Measurements from ENCODE around the gene SLC4A4.

Gene SLC4A4

GRCh38 chr4:71338846-71339593 lies at the start of gene SLC4A4:
TSS of gene SLC4A4 (plus strand) at chr4:71339020.
- no peak for DNase-seq (ENCODE audit: low read depth in 2 of 2)

GRCh38 chr4:71290074-71290473 lies 48.7 kb upstream of the SLC4A4 start:
- DNase-seq (ENCODE audit: low read depth in 2 of 2) = no peak

DNA sequence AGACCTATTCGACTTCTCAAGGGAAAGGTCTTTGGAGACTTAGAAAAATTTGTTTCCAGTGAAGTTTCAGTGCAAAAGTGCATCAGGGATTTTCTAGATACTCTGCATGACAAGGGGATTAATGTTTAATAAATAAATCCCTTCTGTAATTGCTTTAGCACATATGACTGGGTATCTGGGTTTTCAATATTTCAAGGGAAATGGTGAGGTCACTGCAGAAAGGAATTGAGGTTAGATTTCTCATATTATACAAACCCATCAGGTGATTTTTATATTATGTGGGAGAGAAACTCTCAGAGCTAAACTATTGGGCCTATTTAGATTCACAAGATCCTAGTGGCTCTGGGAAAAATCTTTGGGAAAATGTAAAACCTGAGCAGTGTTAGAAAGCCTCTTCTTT lies 48.3 kb upstream of the SLC4A4 start:
- no peak for DNase-seq (ENCODE audit: low read depth in 2 of 2)

GRCh38 chr4:71292228-71292627 lies 46.6 kb upstream of the SLC4A4 start:
- no peak for DNase-seq (ENCODE audit: low read depth in 2 of 2)

- DNase-seq (ENCODE audit: low read depth in 2 of 2) = no peak
Observed at GRCh38 chr4:71293705-71294104, 45.1 kb upstream of the SLC4A4 start.

DNA sequence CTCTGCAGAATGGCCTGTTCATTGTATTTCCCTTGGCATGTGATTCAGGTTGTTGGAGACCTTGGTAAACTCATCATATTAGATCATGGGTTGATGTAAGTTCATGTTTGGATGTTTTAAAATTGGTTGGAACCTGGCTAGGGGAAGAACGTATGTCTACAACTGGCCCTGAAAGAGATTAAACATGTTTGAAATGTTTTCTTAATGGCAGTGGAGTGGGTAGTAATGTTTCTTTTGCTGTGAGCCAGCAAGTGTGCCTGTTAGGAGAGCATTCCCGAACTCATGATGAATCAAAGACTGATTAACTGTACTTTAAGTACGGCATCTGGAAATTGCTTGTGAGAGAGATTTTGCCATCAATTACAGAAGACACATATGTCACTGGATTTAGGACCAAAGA lies 44.5 kb upstream of the SLC4A4 start:
- DNase-seq (ENCODE audit: low read depth in 2 of 2) = no peak

- no peak for DNase-seq (ENCODE audit: low read depth in 2 of 2)
Observed at GRCh38 chr4:71296945-71297344, 41.9 kb upstream of the SLC4A4 start.

DNA sequence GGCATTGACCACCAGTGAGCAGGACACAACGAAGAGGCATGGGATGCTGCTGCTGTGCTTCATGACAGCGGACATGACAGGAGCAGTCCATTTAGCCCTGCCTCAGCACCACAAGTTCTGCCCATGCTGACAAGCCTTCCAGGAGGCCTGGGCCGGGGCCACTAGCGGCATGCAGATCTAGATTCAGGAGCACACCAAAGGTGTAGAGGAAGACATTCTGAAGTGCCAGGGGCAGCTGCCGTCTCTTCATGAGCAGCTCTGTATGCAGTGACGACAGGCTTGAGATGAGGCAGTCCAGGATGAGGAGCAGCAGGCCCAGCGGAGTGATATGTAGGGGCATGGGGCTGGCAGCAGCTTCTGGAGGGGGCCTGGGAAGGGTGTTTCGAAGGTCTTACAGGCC lies 38.5 kb upstream of the SLC4A4 start:
- no peak for DNase-seq (ENCODE audit: low read depth in 2 of 2)

DNA sequence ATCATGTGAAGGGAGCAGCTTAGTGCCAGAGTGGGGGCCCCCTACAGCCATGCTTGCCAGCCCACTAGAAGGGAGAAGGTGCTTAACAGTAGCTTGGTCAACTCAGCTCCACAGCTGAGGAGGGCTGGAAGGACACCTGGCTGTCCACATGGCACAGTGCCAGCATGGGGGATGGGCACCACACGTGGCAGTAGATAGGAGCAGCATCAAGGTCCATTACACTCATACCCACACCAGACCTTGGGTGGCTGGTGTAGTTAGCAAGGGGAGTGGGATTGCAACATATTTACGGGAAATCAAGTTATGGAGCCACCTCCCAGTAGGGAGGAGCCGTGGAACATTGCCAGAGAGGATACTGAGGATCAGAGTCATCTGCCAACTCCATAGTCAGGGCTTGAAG lies 37.9 kb upstream of the SLC4A4 start:
- DNase-seq (ENCODE audit: low read depth in 2 of 2) = no peak

DNA sequence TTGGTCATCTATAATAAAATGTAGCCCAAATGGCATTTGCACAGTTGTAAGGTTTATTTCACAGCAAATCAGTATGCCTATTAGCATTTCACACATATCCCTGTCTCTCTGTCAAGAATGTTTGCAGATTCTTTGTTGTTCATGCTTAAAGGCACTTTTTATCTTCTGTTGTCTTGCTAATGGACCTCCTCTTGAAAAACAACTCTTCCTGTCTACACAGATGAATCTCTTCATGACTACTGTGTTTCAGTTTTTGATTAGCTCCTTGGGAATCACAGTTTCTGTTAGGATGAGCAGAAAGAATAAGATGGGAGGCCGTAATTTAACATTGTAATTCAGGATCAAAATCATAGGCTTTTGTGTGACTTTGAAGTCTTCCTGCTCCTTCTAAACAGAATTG lies 35.5 kb upstream of the SLC4A4 start:
- DNase-seq (ENCODE audit: low read depth in 2 of 2) = no peak

DNA sequence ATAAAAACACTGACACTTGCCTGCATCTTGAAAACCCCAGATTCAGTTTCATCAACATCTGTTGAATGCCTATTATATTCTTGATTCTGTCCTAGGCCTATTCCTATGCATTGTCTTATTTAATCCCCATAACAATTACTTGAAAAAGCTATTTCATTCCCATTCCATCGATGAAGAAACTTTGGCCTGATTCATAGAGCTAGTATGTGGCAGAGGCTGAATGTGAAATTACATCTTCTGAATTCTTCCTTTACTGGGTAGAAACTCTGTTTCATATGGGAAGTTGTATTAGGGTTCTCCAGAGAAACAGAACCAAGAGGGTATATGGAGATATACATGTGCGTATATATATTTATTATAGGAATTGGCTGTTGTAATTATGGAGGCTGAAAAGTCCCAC lies 35.0 kb upstream of the SLC4A4 start:
- no peak for DNase-seq (ENCODE audit: low read depth in 2 of 2)

- no peak for DNase-seq (ENCODE audit: low read depth in 2 of 2)
Observed at GRCh38 chr4:71304289-71304850, 34.5 kb upstream of the SLC4A4 start.

GRCh38 chr4:71307729-71308128 lies 31.1 kb upstream of the SLC4A4 start:
- DNase-seq (ENCODE audit: low read depth in 2 of 2) = no peak

DNA sequence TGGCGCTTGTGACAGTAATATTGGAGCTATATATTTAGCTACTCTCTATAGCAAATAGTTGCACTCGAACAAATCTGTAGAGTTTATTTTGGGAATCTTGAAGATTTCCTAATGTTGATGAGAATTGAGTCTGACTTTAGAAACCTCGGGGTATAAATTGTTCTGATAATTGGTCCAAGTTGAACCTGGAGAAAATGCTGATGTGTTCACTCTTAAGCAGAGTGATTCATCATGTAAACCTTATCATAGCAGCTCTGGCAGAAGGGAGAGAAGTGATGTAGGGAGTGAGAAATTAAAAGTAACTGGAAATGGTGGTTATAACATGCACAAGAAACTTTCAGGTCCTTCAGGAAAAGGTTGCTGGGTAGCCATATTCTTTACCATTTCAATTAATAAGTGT lies 16.4 kb upstream of the SLC4A4 start:
- no peak for DNase-seq (ENCODE audit: low read depth in 2 of 2)

DNA sequence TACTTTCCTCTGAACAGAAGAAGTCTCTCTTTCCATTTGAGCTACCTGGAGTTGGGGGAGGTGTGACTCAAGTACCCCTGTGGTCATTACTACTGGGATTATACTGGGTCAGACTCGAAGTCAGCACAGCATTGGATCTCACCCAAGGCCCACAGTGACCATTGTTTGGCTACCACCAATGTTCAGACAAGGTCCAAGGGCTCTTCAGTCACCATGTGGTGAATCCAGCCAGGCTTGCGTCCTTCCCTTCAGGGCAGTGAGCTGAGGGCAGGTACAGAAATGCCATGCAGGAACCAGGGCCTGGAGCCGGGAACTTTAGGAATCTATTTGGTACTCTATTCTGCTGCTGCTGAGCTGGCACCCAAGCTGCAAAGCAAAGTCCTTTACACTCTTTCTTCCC lies 5.5 kb upstream of the SLC4A4 start:
- no peak for DNase-seq (ENCODE audit: low read depth in 2 of 2)

- no peak for DNase-seq (ENCODE audit: low read depth in 2 of 2)
Observed at GRCh38 chr4:71333960-71334359, 4.9 kb upstream of the SLC4A4 start.

- no peak for DNase-seq (ENCODE audit: low read depth in 2 of 2)
Observed at GRCh38 chr4:71334465-71334882, 4.3 kb upstream of the SLC4A4 start.

DNA sequence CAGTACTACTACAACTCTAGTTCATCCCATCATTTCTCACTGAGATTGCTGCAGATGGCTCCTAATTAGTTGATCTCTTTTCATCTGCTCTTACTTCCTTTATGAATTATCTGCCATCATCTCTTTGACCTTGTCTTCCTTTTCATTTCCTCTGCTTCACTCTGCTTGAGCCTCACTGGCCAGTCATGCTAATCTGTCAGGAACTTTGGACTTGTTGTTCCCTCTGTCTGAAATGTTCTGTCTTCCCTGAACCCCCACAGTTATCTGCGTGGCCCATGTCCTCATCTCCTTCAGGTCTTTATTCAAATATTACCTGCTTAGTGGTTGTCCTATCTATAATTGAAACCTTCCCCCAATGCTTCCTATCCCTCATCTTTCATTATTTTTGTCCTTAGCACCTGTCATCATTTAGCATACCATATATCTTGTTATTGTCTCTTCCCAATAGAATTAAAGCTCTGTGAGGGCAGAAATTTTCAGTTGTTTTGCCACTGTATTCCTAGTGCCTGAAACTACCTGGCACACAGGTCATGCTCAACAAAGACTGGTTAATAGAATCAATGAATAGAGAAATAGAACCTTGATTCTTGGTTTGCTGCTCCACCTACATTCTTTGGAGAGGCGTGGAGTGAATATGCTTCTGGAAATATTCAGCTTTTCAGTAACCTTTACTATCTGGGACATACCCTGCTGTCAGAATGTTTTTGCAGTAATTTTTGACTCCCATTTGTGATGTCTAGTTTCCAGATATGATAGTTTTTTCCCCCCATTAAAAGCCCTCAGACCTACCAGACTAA lies 5.0 kb downstream of the SLC4A4 start:
- no peak for DNase-seq (ENCODE audit: low read depth in 2 of 2)

DNA sequence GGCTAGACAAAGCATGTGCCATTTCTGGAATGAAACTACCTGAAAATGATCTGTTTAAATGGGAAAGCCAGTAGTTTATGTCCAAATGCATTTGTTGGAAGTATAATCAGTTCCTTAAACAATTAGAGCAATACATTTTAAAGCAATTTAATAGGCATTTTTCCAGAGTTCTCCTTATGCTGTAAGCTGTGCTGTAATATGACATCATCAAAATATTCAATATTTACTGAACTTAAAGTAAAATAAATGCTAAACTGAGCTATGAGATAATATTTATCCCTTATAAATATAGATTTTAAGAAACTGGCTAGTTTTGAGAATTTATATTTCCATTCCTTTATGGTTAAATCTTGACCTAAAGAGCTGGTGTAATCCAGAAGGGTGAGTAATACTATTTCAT lies 7.9 kb downstream of the SLC4A4 start:
- DNase-seq (ENCODE audit: low read depth in 2 of 2) = no peak

GRCh38 chr4:71348586-71348985 lies 9.8 kb downstream of the SLC4A4 start:
- DNase-seq (ENCODE audit: low read depth in 2 of 2) = no peak

DNA sequence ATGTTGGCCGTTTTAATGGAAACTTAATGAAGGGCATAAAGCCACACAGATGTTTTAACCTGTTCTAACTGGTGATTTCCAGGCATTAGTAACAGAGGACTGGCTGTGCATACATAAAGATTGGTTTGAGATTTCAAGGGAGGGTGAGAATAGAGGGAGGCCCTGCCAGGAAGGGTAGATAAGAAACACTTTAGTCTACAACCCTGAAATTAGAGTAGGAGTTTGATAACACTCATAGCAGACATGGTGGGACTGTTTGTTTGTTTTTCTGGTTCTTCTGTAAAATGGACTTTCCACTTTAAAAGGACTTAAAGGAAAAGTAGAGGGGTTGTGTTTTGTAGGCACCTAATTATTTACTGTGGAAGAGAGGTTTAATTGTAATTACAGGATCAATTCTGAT lies 16.2 kb downstream of the SLC4A4 start:
- no peak for DNase-seq (ENCODE audit: low read depth in 2 of 2)

DNA sequence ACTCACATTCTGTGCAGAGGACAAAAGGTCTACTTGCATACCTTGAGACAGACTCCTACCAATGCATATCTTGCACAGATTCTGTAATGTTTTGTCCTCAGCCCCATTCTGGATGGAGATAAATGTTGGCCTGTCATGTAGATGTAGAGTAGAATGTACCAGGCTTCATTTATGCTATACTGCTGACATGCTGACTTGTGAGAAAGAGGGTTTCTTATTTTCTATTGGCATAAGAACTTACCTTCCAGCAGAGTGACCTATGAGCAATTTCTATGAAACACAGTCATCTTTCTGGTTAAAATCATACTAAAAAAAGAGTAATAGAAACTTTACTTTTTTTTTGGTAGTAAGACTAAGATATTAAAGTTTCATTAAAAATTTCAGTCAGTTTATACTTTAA lies 17.2 kb downstream of the SLC4A4 start:
- no peak for DNase-seq (ENCODE audit: low read depth in 2 of 2)
